T1000 (cell line): ENCODE results near the gene TUBA1B.
A peak's percentile ranks its signal among the peaks of the same experiment; 100 is the strongest.

Experiments
- DNase-seq: peaks from one replicate; lab custom pipeline; 2025; ENCODE audit warnings: mixed read lengths; lab: John Stamatoyannopoulos, UW

Gene TUBA1B

DNA sequence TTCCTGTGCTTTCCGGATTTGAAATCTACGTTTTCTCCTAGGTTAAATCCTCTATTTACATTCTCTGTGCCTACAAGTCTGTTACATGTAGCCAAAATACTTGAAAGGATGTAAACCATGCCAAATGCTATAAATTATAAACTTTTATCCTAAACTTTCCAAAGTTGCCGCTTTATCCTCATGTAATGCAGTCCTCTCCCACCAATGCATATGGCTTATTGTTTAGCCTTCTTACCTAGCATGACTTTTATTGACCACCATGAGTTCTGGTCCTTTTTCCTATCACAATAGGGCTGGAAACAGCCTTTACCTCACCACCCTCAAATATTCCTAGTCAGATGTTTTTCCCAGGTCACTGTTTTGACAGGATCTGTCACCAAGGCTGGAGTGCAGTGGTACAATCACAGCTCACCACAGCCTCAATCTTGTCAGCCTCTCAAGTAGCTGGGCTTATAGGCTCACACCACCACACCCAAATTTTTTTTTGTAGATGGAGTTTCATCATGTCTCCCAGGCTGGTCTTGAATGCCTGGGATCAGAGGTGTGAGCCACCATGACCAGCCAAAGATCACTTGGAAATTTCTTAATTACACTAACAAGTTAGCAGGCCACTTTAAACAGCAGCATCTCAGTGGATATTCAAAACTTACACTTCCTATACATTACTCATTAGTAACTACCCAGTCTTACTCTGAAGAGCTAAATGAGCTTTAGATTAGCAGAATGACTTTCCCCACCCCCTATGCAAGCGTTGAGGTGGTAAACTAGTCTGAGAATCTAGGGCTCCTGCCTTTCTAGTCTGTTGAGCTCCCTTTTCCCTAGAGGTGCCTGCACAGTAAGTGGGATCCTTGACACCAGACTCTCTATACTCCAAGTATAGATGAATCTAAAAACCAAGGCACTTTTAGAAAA, 4.1 kb downstream of the TUBA1B start:
- no peak for DNase-seq

- no peak for DNase-seq
Measured at GRCh38 chr12:49121047-49121696, 10.0 kb downstream of the TUBA1B start.

- no peak for DNase-seq
Measured at GRCh38 chr12:49111206-49111605, 20.0 kb downstream of the TUBA1B start.

- DNase-seq: peak; percentile 96
Measured at GRCh38 chr12:49110464-49111155, 20.6 kb downstream of the TUBA1B start, which contains the start of gene LMBR1L. Gene LMBR1L, minus strand, starts transcription at chr12:49110847. Its CDS starts 292 bp downstream, at chr12:49110555.

DNA sequence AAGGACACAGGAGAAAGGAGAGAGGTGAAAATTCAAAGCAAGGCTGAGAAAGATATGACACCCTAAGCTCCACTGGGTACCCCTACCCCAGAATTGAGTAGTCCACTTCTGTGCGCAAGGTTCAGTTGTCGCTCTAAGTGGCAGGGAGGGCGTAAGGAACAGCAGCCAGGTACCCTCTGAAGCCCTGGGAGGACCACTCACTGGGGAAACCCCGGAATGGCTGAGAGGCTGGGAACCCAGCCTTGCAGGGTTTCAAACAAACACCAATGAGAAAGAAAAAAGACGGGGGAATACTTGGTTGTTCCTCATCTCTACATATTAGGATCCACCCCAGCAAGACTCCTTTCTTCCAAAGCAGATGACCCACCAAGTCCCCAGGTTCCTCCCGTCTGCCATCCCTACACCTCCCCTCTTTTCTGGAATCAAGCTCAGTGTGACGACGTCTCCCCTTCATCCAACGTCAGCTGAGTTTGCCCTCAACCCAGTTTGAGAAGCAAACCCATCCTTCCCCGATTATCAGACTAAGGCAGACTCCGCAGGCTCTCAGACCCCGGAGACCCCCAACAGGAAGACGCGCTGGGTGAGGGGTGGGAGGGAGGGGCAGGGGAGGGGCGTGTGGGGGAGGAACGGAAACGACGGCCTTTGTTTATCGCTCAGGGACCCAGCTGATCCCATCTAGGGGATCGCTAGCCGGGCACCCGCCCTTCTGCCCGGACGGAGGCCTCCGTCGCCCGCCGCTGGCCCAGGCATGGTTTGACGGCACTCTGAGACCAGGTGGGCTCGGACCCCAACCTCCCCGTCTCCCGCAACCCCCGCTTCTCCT, 21.3 kb downstream of the TUBA1B start:
- no peak for DNase-seq

- no peak for DNase-seq
Measured at GRCh38 chr12:49108958-49109404, 22.2 kb downstream of the TUBA1B start.

- no peak for DNase-seq
Measured at GRCh38 chr12:49105504-49106084, 25.6 kb downstream of the TUBA1B start.

DNA sequence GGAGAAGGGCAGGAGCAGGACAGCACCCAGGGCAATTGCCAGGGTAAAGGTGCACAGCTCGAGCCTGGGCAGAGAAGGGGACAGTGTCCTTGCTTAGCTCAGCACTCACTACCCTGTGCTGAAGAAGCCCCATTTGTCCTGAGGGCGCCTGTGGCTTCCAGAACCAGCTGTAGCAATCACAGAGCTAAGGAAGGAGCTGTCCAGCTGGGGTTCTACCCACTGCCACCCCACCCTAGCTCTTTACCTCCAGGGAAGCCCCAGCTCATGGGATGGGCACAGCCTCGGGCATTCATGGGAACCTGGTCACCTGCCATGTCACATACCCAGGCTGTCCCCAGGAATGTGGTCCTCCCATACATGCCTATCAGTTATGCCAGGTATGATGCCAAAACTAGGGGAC, 26.4 kb downstream of the TUBA1B start:
- no peak for DNase-seq

DNA sequence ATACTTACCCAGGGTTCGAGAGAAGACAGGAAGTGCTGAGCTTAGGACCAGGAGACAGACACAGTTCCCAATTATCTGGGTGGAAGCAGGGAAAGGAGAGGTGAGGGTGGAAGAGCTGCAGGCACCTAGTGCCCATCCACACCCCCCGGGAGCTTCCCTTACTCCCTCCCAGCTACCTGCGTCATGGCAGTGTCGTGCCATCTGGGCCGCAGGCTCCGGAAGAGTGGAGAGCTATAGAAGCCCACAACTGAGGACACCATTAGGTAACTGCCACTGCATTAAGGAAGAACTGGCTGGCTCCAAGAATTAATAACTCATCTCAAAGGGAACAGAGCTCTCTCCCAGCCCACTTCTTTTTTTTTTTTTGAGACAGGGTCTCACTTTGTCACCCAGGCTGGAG, 30.8 kb downstream of the TUBA1B start:
- DNase-seq: no peak

DNA sequence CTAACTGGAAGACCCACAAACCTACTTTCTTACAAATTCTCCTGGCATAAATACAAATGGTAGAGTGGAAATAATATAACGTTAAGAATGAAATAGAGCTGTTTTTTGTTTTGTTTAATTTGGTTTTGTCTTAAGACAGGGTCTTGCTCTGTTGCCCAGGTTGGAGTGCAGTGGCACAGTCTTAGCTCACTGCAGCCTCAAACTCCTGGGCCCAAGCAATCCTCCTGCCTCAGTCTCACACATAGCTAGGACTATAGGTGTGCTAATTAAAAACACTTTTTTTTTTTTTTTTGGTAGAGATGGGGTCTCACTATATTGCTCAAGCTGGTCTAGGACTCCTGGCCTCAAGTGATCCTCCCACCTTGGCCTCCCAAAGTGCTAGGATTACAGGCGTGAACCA, 32.5 kb downstream of the TUBA1B start:
- no peak for DNase-seq

DNA sequence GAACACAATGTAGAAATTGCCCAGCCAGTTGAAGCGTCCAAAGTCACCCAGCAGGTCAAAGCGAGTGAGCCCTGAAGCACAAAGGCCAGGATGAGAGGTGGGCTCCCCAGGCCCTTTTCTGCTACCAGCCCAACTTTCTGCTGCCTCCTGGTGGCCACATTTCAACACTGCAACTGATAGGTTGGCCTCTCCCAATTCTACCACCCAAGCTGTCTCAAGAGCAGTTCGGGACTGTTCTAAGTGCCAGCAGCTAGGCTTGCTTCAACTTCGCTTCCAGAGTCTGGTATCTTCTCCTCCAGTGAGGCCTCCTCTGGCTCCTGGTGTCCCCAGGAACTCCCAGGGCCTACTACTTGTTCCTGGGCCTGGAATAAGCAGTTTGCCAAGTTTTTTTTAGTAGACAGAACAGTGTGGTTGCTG, 33.2 kb downstream of the TUBA1B start:
- no peak for DNase-seq

- DNase-seq: no peak
Measured at GRCh38 chr12:49097381-49097780, 33.8 kb downstream of the TUBA1B start.

DNA sequence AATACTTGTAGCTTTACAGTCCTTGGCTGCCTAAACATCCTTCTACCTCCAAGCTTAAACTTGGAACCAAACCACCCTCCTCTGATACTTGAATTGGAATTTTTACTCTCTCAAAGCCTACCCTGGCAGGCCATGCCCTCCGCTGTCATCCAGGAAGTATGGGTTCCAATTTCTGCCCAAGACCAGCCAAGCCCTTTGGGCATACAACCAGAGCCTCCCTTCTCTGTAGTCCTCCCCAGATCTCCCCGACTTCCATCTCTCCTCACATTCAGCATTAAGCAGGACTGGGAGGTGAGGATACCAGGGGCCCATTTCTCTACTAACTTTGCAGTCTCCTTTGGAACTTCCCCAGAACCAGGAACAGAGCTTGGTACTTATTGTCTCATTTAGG, 36.2 kb downstream of the TUBA1B start:
- DNase-seq: no peak

GRCh38 chr12:49094160-49094974, 36.8 kb downstream of the TUBA1B start, which contains the start of gene DHH:
Gene DHH, minus strand, starts transcription at chr12:49094801. Its CDS starts 289 bp downstream, at chr12:49094512.
- DNase-seq: no peak

DNA sequence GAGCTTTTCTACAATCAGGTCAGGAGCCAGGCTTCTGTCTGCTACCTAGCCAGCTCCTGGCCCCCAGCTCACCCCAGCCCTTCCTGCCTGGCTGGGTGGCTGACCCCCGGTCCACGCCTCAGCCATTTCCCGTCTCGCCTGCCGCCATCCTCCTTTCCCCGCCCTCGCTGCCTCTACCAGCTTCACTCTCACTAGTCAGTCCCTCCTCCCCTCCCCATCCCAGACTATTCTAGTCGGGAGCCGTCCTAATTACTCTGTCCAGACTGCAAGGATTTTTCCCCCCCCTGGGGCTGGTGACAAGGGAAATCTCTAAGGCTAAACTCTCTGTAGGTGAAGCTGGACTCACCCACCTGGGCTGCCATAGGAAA, 37.4 kb downstream of the TUBA1B start:
- no peak for DNase-seq

DNA sequence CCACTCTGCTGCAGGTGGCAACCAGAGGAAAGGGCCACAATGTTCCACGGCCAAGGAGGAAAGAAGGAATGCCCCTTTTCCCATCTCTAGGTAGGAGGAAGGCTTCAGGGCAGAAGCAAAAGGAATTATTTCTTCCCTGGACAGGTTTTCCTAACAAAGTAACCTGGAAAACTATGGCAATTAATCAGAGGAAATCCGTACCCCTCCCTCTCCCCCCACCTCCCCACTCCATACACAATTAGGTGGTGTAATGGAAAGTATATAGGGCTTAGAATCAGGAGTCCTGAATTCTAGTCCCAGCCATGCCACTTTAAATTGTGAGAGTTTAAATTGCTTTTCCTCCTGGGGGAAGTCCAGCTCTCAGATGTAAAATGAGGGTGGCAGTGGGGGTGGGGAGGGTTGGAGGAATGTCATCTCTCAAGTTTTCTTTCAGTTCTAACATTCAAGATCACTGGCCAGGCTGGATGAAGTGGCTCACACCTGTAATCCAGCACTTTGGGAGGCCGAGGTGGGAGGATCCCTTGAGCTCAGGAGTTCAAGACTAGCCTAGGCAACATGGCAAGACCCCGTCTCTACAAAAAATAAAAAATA, 38.3 kb downstream of the TUBA1B start:
- no peak for DNase-seq

GRCh38 chr12:49092086-49092815, 38.9 kb downstream of the TUBA1B start:
- no peak for DNase-seq

GRCh38 chr12:49091836-49092085, 39.4 kb downstream of the TUBA1B start:
- DNase-seq: no peak

GRCh38 chr12:49091056-49091835, 39.9 kb downstream of the TUBA1B start:
- DNase-seq: no peak
